Activated naive CD4-positive, alpha-beta T cell treated with anti-CD3 and anti-CD28 coated beads, Interleukin-2, amount 10 ng/mL, durations not matched to agents 7 days and 5 days (primary cell): ENCODE data around the gene MAGEH1.
"Not testable (repeated sequence)": the region's sequence is repeated elsewhere in the genome, so short reads cannot be mapped to it uniquely, and the experiment has no call there.

Experiments used
- CTCF ChIA-PET: fragments of 350-600 bp; sonication (Branson Sonifier 250); formaldehyde crosslinking; loops from one replicate; lab custom pipeline; 2021; ENCODE audit warnings: antibody characterized with exemption; lab: Charles Lee
- DNase-seq: peaks from one replicate; pipeline ENCODE4 v3.0.0-alpha.2; 2020
- H3K27ac Mint-ChIP-seq: one replicate; pipeline ENCODE4 v1.8.0; 2021; ENCODE audit warnings: mild to moderate bottlenecking, moderate library complexity, mixed read lengths
- H3K27me3 Mint-ChIP-seq: one replicate; pipeline ENCODE4 v1.8.0; 2021; ENCODE audit warnings: mild to moderate bottlenecking, mixed read lengths
- H3K36me3 Mint-ChIP-seq: one replicate; pipeline ENCODE4 v1.8.0; 2021; ENCODE audit warnings: mixed read lengths
- H3K4me1 Mint-ChIP-seq: one replicate; pipeline ENCODE4 v1.8.0; 2021; ENCODE audit warnings: mixed read lengths
- H3K4me3 Mint-ChIP-seq: one replicate; pipeline ENCODE4 v1.8.0; 2021; ENCODE audit warnings: mild to moderate bottlenecking, moderate library complexity, mixed read lengths
- H3K9me3 Mint-ChIP-seq: one replicate; pipeline ENCODE4 v1.8.0; 2021; ENCODE audit warnings: mixed read lengths

MAGEH1 gene, protein sequence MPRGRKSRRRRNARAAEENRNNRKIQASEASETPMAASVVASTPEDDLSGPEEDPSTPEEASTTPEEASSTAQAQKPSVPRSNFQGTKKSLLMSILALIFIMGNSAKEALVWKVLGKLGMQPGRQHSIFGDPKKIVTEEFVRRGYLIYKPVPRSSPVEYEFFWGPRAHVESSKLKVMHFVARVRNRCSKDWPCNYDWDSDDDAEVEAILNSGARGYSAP

GRCh38 chrX:55451990-55452832 is at the start of gene MAGEH1:
MAGEH1 (plus strand) TSS chrX:55452127; CDS start chrX:55452375, 248 bp downstream.
- Mint-ChIP-seq H3K27ac (peak within 1 kb of the TSS; percentile 96), H3K27me3 (no peaks in the 10 kb centered on the region), H3K36me3 (peaks cover 3% of the 10 kb centered on the region), H3K4me1 (peaks cover 15% of the 10 kb centered on the region), H3K9me3 (no peaks in the 10 kb centered on the region), H3K4me3 (peak within 1 kb of the TSS; percentile 92)
- DNase-seq: peak; percentile 88
- CTCF ChIA-PET: interaction anchor here (1.4 to 2.0 kb wide), 2 partner anchors 36 to 456 kb away, joined by 5 to 7 read pairs; no protein-coding TSS in a partner anchor

DNA sequence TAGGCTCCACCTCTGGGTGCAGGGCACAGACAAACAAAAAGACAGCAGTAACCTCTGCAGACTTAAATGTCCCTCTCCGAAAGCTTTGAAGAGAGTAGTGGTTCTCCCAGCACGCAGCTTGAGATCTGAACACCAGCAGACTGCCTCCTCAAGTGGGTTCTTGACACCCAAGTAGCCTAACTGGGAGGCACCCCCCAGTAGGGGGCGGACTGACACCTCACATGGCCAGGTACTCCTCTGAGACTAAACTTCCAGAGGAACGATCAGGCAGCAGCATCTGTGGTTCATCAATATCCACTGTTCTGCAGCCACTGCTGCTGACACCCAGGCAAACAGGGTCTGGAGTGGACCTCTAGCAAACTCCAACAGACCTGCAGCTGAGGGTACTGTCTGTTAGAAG is 24.8 kb upstream of the MAGEH1 start:
- H3K36me3 Mint-ChIP-seq, H3K27me3 Mint-ChIP-seq, H3K9me3 Mint-ChIP-seq, H3K4me3 Mint-ChIP-seq, H3K27ac Mint-ChIP-seq, H3K4me1 Mint-ChIP-seq: not testable (repeated sequence)
- DNase-seq: peak; percentile 41
- CTCF ChIA-PET: interaction anchor here (0.7 kb wide), 1 partner anchor 58 kb away, joined by 3 read pairs; no protein-coding TSS in a partner anchor

DNA sequence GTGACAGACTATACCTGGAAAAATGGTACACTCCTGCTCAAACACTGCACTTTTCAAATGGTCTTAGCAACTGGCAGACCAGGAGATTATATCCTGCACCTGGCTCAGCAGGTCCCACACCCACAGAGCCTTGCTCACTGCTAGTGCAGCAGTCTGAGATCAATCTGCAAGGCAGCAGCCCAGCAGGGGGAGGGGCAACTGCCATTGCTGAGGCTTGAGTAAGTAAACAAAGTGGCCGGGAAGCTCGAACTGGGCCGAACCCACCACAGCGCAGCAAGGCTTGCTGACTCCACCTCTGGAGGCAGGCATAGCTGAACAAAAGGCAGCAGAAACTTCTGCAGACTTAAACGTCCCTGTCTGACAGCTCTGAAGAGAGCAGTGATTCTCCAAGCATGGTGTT is 8.5 kb upstream of the MAGEH1 start:
- H3K9me3 Mint-ChIP-seq, DNase-seq, H3K4me1 Mint-ChIP-seq, CTCF ChIA-PET, H3K4me3 Mint-ChIP-seq, H3K36me3 Mint-ChIP-seq, H3K27ac Mint-ChIP-seq, H3K27me3 Mint-ChIP-seq: not testable (repeated sequence)

- CTCF ChIA-PET: no interaction called here
- no peak for DNase-seq
- peaks cover 3% of the 10 kb centered on the region for H3K36me3 Mint-ChIP-seq
- no peak overlapping the region for H3K4me3 Mint-ChIP-seq
- no peak overlapping the region for H3K27ac Mint-ChIP-seq
- H3K4me1 Mint-ChIP-seq: peaks cover 15% of the 10 kb centered on the region
- no peaks in the 10 kb centered on the region for H3K27me3 Mint-ChIP-seq
- H3K9me3 Mint-ChIP-seq: no peaks in the 10 kb centered on the region
These were observed 1.7 kb upstream of the MAGEH1 start for GRCh38 chrX:55450259-55450658.

DNA sequence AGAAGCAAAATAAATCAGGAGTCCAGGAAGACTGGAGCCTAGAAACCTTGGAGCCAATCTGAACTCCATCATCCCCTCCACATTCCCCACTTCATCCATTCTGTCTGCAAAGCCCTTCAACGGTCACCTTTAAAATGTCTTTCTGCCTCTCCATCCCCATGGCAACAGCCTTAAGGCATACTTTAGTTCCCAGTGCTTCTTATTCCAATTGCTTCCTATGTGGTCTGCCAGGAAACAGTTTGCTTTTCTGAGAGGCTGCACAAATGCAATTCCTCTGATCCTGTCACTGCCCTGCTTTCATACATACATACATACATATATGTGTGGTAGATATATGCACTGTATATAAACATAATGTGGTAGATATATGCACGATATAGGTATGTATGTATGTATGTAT is 786 bp upstream of the MAGEH1 start:
- Mint-ChIP-seq H3K4me1 (peaks cover 15% of the 10 kb centered on the region), H3K27me3 (no peaks in the 10 kb centered on the region), H3K36me3 (peaks cover 3% of the 10 kb centered on the region), H3K9me3 (no peaks in the 10 kb centered on the region), H3K27ac (peak overlapping the region; percentile 96), H3K4me3 (peak overlapping the region; percentile 92)
- CTCF ChIA-PET: no interaction called here
- no peak for DNase-seq

- H3K9me3 Mint-ChIP-seq: no peaks in the 10 kb centered on the region
- peak overlapping the region; percentile 96 for H3K27ac Mint-ChIP-seq
- peaks cover 3% of the 10 kb centered on the region for H3K36me3 Mint-ChIP-seq
- CTCF ChIA-PET: interaction anchor here (1.4 to 2.0 kb wide), 2 partner anchors 37 to 457 kb away, joined by 5 to 7 read pairs; no protein-coding TSS in a partner anchor
- no peak for DNase-seq
- peaks cover 15% of the 10 kb centered on the region for H3K4me1 Mint-ChIP-seq
- peak overlapping the region; percentile 92 for H3K4me3 Mint-ChIP-seq
- H3K27me3 Mint-ChIP-seq: no peaks in the 10 kb centered on the region
These were observed 319 bp upstream of the MAGEH1 start for GRCh38 chrX:55451626-55451989.

- H3K27ac Mint-ChIP-seq: peak overlapping the region; percentile 96
- peaks cover 15% of the 10 kb centered on the region for H3K4me1 Mint-ChIP-seq
- no peak for DNase-seq
- no peaks in the 10 kb centered on the region for H3K27me3 Mint-ChIP-seq
- H3K4me3 Mint-ChIP-seq: peak overlapping the region; percentile 92
- H3K36me3 Mint-ChIP-seq: peaks cover 3% of the 10 kb centered on the region
- no peaks in the 10 kb centered on the region for H3K9me3 Mint-ChIP-seq
- CTCF ChIA-PET: interaction anchor here (1.4 to 2.0 kb wide), 2 partner anchors 36 to 456 kb away, joined by 5 to 7 read pairs; no protein-coding TSS in a partner anchor
These were observed 852 bp downstream of the MAGEH1 start for GRCh38 chrX:55452833-55453124.

DNA sequence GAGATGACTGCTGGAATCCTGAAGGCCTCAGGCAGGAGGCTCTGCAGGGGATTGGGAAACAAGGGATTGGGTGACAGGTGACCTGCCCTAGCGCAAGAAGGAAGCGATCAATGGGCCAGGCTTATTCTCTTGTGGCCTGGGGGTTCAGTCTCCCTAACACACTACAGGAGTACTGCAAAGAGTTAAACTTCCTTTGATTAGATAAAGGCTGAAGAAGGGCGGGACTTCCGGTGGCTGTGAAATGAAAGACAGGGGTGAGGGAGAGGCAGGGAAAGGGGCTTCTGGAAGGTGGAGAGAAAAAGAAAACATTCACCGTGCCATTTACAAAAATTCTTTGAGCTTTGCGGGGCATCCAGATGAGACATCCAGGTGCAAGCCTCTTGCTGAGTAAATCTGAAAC is 3.8 kb downstream of the MAGEH1 start:
- H3K36me3 Mint-ChIP-seq, CTCF ChIA-PET, DNase-seq, H3K27me3 Mint-ChIP-seq, H3K9me3 Mint-ChIP-seq, H3K4me3 Mint-ChIP-seq, H3K27ac Mint-ChIP-seq: not testable (repeated sequence)
- peaks cover 13% of the 10 kb centered on the region for H3K4me1 Mint-ChIP-seq

DNA sequence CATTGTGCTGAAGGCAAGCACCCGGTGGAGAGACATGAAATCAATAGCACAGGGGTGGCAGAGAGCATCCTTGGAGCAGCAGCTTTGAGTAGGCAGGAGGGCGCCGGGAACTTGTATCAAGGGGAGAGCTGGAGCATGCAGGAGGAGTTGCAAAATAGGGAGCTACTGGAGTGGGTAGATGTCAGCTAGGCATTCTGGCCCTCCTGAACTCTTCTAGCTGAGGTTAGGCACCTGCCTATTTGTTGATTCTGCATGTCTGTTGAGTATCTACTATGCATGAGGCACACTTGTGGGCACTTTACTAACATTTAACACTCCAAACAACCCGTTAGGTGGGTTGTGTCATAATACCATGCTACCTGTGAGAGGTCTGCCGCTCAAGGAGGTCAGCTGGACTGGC is 7.5 kb downstream of the MAGEH1 start:
- H3K9me3 Mint-ChIP-seq, CTCF ChIA-PET, H3K36me3 Mint-ChIP-seq, H3K4me1 Mint-ChIP-seq, H3K27me3 Mint-ChIP-seq, H3K27ac Mint-ChIP-seq, H3K4me3 Mint-ChIP-seq, DNase-seq: not testable (repeated sequence)

GRCh38 chrX:55459926-55460325 is 8.0 kb downstream of the MAGEH1 start:
- H3K27ac Mint-ChIP-seq, DNase-seq, H3K4me1 Mint-ChIP-seq, CTCF ChIA-PET, H3K4me3 Mint-ChIP-seq, H3K36me3 Mint-ChIP-seq, H3K27me3 Mint-ChIP-seq, H3K9me3 Mint-ChIP-seq: not testable (repeated sequence)

- H3K36me3 Mint-ChIP-seq, H3K27ac Mint-ChIP-seq, H3K27me3 Mint-ChIP-seq, H3K9me3 Mint-ChIP-seq, H3K4me3 Mint-ChIP-seq, DNase-seq, CTCF ChIA-PET, H3K4me1 Mint-ChIP-seq: not testable (repeated sequence)
These were observed 12.1 kb downstream of the MAGEH1 start for GRCh38 chrX:55464050-55464449.

- H3K4me3 Mint-ChIP-seq, H3K36me3 Mint-ChIP-seq, DNase-seq, H3K27ac Mint-ChIP-seq, H3K27me3 Mint-ChIP-seq, CTCF ChIA-PET, H3K4me1 Mint-ChIP-seq, H3K9me3 Mint-ChIP-seq: not testable (repeated sequence)
These were observed 13.2 kb downstream of the MAGEH1 start for GRCh38 chrX:55465108-55465507.

DNA sequence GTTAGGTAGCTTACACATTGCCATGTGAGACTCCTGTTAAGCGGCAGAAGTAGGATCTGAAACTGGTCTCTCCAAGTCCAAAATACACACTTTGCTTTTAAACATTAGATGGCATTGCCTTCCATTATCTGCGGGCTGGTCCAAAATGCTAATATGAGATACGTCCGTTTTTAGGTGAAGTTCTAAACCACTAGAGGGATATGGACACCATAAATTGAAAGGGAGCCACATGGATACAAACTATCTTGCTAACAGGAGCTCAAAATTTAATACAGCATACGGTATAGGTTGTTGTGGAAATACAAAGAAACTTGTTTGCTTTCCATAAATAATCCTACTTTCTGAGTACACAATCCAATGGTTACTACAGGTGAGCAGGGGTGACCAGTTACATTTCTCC is 13.9 kb downstream of the MAGEH1 start:
- DNase-seq, H3K27me3 Mint-ChIP-seq, H3K36me3 Mint-ChIP-seq, H3K27ac Mint-ChIP-seq, H3K9me3 Mint-ChIP-seq, H3K4me3 Mint-ChIP-seq, H3K4me1 Mint-ChIP-seq, CTCF ChIA-PET: not testable (repeated sequence)

- CTCF ChIA-PET, H3K9me3 Mint-ChIP-seq, H3K27ac Mint-ChIP-seq, DNase-seq, H3K4me1 Mint-ChIP-seq, H3K36me3 Mint-ChIP-seq, H3K27me3 Mint-ChIP-seq, H3K4me3 Mint-ChIP-seq: not testable (repeated sequence)
These were observed 28.0 kb downstream of the MAGEH1 start for GRCh38 chrX:55479956-55480355.
